ENCODE data around the gene SPC25.
"Not testable (repeated sequence)": the region's sequence is repeated elsewhere in the genome, so short reads cannot be mapped to it uniquely, and the experiment has no call there.

Gene SPC25, protein sequence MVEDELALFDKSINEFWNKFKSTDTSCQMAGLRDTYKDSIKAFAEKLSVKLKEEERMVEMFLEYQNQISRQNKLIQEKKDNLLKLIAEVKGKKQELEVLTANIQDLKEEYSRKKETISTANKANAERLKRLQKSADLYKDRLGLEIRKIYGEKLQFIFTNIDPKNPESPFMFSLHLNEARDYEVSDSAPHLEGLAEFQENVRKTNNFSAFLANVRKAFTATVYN

DNA sequence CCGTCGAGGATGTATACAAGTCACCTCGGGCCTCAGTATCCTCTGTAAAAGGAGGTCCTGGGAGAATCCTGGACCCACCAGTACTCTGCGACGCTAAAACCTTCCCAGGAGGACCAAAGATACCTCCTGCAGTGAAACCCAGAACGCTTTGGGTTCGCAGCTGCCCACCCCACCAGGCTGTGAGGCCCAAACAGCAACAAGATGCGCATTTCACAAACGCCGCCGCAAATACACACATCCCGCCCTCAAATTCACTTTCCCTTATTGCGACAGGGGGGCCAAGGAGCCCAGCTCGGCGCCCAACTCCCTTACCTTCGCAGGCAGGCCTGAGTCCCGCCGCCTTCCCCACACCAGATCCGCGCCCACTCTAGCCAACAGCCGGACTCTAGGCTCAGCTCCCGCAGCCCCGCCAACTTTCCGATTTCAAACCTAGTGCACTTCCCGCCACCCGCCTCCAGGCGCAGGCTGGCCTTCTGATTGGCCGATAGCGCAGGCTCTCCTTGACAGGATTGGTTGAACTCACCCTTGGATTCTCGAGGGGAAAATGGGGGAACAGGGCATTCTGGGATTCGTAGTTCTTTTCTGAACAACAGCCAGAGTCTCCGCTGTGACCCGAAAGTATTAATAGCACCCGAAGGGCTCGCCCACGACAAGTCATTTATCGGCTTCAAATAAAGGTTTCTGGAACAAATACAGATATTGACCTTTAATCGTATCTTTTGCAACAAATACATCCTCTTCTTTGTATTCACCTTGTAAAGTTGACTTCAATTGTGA is at the start of gene SPC25:
TSS of gene SPC25 (minus strand) at position 425 of the 777 bp plus-strand sequence. CDS start 911 bp downstream, outside the sequence.
- peak; percentile 76 to 82 for DNase-seq

DNA sequence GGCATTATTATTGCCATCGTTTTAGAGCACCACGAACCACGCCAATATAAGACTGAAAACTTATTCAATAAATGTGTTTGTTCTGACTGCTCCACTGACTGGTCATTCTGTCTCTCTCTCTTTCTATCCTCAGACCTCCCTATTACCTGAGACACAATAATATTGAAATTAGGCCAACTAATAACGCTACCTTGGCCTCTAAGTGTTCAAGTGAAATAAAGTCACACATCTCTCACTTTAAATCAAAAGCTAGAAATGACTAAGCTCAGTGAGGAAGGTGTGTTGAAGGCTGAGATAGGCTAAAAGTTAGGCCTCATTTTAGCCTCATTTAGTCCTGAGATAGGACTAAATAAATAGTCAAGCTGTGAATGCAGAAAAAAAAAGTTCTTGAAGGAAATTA is 49.7 kb upstream of the SPC25 start:
- DNase-seq, result no peak

DNA sequence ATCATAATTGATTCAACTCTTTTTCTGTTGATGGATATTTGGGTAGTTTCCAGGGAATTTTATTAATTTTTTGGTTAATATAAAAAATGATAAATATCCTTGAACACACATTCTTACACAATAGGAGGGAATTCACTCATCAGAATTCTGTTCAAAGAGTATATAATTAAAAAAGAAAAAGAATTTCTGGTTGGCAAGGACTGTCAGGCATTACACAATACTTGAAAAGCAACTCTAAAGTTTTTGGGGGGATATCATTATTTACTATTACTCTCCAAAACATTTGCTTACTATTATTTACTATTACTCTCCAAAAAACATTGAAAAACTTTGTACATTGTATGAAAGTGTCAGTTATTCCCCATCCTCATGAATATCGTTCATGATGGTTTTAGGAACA is 48.8 kb upstream of the SPC25 start:
- DNase-seq, result no peak

DNA sequence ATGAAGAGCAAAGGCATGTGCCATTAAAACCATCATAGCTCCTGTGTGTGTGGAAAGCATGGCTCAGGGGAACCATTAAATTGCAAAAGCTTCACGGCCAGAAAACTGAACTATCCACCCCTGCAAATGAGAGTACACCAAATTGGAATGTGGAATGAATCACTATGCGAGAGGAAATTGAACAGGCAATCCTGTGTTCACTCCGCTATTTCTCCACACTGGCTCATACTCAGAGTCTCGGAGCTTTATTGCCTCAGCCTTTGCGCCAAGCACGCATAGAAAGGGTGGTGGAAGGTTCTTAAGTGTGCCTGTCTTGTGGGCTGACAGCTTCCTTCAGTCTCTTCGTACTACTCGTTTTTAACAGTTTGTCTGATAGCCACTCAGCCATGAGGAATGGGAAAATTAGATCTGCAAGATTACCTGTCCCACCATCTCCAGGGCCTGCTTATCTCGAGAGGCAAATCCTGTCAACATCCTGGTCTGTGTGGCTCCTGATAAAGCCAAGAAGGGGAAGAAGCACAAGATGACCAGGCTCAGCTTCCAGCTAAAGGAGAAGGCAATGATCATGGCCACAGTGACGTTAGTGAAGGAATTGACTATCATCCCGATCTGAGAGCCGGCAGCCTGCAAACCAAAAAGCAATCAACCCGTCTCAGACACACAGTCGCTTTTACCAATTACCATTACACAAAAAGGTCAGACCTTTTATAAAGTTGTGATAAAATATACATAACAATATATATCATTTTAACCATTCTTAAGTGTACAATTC is 45.8 kb upstream of the SPC25 start:
- no peak for DNase-seq

DNA sequence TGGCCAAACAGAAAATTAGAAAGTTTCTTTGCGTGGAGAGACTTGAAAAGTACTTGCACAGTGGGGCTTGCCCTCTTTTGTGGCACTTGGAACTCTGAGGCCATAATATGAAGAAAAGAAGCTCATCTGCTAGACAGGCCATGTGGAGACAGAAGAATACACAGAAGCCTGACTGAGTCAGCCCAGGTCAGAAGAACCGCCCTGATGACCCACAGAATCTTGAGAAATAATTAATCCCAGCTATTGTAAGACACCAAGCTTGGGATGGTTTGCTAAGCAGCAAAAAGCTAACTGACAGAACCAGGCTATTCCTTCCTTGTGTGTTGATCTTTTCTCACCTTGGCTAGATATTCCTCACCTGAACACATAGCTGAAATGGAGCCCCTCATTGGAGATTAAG is 44.6 kb upstream of the SPC25 start:
- DNase-seq, result no peak

DNA sequence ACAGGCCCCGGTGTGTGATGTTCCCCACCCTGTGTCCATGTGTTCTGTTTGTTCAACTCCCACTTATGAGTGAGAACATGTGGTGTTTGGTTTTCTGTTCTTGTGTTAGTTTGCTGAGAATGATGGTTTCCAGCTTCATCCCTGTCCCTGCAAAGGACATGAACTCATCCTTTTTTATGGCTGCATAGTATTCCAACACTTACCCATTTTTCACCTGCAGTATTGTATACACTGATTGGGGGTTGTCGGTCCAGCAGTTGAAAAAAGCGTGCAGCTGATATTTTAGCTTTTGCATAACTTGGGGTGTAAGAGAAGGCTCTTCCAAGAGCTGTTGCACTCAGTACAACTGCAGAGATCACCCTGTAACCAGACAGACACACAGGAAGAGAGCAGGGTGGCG is 41.9 kb upstream of the SPC25 start:
- DNase-seq, result not testable (repeated sequence)

DNA sequence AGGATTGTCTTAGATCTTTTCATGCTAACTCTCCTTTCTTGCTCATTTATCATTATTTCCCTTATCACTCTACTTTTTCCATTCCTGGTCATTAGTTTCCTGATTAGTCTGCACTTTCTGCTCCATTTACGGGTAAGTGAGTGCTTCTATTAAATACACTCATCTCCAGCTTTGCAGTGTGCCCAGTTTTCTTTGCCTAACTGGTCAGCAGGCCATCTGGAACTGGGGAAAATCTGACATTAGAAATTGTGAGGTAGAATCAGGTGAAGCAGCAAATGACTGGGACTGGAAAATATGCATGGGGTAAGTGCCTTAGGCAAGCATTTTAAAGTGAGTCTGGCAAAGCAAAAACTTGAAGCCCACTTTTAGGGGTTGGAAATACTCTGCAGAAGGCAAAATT is 40.0 kb upstream of the SPC25 start:
- DNase-seq, result no peak

DNA sequence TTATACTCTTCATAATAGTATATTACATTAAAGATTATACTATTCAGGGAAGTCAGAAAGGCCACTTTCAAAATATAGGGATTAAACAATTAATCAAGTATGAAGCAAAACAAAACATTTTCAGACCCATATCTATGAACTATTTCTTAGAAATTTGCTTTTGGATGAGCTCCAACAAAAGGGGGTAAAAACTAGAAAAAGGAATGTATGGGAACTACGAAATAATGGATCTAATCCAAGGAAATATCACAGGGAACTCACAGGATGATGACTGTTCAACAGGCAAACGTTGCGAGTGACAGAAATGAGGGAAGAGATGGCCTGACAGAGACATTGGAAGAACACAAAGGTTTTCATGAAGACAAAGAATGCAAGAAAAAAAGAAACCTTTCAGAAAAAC is 38.8 kb upstream of the SPC25 start:
- DNase-seq, result no peak

DNA sequence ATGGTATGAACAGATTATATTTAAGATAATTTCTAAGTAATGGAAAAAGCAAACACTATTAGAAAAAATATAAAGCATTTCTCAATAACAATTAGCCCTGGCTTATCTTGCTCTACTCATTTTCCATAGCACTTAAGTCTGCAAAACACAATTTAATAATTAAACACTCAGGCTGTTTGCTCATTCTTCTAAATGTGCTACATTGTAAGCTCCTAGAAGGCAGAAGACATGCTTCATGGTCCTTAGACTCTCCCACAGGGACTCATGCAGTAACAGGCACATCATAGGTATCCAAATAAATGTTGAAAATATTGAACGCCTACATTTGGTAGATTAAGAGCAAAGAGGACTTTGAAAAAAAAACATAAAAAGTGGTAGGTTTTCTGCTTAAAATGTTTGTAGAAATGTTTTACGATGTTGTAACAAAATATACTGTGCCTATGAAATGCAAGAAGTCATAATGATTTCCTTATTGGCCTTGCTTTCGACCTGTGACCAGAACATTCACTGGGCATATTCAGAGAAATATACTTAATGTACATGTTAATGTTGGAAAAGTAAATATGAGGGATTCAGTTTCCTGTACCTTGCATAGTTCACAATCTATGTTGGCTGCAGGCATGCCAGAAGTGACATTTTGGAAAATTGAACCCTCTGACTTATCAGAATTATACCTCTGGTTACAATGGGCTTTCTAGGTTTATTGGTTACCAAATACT is 38.0 kb upstream of the SPC25 start:
- no peak for DNase-seq

DNA sequence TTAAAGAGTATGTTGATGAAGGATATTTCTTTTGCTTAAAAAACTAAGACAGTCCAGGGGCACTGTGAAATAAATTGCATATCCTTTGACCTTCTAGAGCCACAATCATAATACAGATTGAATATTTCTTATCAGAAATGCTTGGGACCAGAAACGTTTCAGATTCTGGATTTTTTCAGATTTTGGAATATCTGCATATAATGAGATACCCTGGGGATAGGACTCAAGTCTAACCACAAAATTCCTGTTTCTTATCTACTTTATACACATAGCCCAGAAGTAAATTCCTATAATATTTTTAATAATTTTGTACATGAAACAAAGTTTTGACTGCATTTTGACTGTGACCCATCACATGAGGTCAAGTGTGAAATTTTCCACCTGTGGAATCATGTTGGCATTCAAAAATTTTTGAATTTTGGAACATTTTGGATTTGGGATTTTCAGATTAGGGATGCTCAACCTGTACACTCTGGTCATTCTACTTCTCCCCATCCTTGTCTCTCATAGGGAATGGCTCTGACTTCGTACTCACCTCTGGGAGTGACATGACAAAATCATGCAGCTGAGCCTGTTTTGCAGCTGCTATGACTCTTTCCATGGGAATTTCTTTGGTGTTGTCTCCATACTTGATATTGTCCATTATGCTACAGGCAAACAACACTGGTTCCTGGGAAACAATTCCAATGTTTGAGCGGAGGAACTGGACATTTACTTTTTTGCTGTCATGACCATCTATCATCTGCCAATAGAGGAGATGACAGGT is 36.6 kb upstream of the SPC25 start:
- DNase-seq, result no peak

DNA sequence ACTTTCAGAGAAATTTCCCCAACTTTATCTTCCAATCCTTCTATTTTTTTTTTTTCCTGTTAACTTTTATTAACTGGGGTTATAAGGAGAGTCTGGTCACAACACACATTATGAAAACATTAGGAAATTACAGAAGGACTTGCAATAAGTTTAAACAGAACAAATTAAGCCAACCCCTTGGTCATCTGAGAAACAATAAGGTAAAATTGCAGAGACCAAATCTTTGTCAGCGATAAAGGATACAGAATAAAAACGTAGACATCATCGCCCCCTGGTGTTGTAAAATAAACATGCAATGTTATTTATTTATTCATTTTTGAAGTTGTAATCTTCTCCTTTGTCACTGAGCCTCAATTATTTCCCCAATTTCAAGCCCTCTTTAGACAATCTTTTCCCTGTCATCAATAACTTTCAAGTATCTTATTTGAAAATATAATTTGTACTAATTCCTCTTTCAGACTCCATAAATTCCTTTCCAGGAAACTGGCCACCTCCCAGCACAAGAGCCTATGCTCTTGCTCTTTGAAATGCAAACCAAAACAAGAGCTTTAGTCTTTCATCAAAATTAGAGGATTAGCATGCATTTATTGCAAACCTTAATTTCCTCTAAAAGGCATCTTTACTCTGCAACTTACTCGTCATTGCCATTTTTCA is 30.4 kb upstream of the SPC25 start:
- DNase-seq, result no peak

DNA sequence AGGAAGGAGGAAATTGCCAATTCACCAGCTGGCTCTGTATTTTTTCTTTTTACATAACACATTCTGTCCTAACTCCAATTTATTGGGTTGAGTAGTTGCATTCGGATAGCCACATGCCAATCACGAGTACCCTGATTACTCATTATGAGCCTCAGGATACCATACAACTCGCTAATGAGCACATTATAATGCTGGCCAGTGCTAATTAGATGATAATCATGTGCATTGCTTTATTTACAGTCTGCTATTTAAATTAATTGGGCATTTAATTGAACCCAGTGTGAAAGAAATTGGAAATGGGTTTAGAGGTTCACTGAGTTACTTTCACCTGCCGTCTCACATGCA is 26.1 kb upstream of the SPC25 start:
- DNase-seq, result no peak

DNA sequence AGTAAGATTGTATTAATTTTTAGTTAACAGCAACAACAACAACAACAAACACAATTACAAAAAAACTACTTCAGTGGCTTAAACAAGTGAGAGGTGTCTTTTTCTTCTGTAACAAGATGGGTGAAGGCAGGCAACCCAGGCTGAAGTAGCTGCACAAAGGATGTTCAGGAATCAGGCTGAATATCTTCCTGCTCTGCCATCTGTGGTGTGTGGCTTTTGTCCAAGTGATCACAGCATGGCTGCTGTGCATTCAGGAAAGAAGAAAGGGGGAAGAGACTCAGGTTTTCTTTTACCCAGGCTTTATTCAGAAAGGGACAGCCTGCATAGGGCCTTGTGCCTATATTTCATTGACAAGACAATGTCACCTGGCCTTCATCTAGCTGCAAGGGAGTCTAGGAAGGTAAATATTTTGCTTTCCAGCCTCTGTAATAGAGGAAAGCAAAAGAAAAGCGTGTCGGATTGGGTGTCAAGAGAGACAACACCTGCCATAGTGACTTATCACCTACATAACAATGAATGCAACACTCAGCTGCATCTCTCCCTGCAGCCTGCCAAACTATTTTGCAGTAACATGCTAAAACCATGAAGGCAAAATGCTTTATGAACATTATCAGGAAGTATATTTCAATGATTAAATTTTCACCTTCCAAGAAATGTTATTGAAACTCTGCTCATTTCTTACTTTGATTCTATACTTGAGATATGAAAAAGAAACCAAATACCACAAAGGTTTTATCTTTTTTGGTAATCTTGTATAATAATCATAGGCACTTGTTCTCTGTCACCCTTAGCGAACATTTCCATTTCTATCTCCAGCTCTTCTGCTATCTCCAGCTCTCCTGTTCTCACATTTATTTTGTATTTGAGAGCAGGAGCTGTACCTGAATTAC is 25.5 kb upstream of the SPC25 start:
- DNase-seq, result no peak

DNA sequence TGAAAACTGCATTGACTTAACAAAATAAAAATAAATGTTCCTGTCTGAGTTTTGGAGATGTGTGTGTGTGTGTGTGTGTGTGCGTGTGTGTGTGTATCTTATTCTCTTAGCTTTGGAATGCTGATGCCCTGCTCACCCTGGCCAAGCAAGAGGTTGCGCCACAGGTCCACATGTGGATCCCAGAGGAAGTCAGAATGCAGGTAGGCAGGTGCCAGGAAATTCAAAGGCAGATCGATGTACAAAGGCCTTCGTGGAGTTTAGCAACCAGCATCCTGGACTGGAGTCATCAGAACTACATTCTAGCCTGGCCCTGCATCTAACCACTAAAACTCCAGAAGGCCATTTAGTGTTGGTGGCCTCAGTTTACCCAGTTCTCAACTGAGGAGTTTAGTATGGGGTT is 23.3 kb upstream of the SPC25 start:
- no peak for DNase-seq

DNA sequence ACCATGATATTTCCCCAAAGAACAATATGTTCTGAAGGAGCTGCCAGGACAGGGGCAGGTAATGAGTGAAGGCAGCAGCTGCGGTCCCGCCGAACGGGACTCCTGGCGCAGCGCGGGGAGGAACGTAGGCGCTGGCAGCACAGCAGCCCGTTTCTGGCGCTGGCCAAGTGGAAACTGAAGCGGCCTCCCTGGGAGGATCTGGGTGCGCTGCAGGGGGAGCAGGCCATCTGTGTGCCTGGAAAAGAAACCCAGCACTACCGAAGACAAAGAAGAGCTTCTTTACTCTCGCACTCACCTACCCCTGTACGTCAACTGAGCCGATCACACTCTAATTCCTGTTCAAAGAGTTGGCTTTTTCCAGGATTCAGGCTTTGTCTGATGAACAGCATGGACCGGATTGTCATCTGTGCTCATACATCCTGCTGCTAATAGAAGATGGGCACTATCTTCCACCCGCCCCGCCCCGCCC is 22.7 kb upstream of the SPC25 start:
- DNase-seq, result no peak

DNA sequence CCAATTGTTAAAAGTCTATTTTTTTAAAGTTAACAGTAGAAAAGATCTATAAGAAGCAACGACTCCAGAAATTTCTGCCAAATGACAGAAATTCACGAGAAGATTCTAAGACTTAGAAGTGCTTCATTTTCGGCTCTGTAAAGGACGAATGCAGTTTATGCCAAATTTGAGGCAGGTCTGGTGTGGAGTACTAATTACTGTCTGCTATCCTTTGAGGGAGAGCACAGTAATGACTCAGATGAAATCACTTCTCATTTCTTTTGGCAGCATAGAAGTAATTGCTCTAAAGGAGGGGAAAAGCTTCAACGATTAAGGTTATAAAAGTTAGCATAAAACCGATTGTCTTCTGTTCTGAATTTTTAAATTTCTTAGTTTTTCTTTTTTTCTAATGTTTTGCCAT is 22.2 kb upstream of the SPC25 start:
- DNase-seq, result no peak

DNA sequence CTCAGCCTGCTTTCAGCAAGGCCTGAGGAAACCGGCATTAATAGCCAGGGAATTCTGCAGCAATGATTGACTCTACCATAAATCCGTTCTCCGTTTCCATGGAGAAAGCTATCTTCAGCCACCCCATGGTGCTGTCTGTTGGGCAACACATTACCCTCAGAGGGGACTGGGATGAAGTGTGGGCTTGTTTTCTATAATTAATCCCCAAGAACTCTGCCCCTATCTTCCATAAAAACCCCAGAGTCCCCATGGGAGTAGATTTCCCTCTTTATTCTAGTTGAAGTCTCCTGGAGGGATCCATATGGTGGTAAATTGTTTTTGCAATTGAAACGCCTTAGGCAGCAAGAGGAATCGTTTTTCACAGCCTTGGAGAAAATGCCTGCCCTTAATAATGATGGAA is 20.1 kb upstream of the SPC25 start:
- DNase-seq, result no peak

DNA sequence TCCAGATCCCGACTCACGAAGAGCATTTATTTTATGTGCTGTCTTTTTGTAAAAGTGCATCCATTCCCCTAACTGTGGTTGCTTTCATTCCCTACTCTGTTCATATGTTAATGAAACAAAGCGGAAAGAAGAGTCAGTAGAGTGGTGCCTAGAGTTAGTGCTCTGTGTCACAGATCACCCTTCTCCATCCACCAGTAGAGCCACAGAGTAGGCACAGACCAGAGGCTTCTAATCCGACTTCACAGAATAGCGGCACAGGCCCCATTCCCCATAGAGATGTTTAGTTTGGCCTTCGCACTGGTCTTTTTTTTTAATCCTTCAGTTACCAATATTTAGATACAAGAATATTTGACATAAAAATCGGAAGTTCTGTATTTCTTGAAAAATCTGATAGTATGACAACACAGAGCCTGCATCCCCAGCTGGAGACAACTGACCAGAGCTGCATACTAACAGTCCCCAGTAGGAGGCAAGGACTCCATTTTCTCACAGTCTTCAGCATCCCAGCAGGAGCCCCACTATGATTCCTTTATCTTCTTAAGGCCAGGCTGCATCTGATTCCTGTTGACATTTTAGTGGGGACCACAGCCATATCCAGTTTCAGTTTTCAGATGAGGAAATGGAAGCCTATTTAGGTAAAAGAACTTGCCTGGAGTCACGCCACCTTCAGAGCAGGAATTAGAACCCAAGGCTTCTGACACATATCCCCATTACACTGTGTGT is 17.9 kb upstream of the SPC25 start:
- no peak for DNase-seq

DNA sequence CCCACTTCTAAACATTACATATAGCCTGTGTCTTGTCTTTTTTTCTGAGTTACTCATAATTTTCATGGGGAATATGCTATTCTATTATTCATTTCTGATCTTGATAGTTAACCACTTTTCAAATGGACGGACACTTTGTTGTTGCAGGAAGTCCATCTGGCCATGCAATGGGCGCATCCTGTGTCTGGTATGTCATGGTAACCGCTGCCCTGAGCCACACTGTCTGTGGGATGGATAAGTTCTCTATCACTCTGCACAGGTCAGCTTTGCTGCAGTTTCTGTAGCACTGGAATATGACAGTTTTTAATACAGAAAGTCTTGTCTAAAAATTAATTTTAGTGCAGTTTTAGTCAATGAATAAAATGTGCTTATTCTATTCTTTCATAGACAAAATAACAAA is 14.1 kb upstream of the SPC25 start:
- no peak for DNase-seq

DNA sequence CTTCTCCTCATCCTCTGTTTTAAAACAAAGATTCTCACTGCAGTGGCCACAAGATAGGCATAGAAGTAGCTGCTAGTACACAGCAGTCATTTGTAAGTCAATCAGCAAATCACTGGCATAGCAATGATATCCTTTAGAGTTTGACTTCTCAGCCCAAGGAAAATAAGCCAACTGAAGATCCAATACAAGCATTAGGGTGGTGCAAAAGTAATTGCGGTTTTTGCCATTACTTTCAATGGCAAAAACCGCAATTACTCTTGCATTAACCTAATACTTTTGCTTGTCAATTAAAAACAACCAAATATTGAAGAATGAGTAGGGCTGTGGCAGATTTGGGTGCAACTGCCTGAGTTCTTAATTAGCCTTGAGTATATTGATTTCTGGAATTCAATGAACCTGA is 13.7 kb upstream of the SPC25 start:
- no peak for DNase-seq
